ENCODE results near the gene DFFB.

The DFFB gene

DNA sequence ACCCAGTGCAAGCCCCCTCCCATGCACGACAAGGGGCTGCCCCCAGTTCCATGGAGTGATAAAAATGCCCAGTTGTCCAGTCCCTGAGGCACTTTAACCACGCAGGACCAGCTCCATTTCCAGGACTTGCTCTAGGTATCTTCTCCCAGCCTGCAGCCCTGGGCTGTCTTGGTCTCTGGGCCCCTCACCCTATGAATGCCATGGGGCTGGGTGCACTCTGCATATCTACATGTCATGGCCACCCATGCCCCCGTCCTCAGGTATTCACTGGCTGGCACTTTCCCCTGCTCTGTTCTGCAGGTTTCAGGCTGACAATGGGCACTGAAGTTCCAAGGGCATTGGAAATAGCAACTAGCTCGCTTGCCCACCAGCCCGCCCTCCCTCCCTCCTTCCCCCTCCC, 62.4 kb downstream of the DFFB start:
- H3K4me1 ChIP-seq (ENCODE audit: control insufficient read depth, insufficient read depth, low read length): no peaks in the 10 kb centered on the region
- H3K4me3 ChIP-seq (ENCODE audit: low read depth, low read length): no peak overlapping the region
- H3K9me3 ChIP-seq (ENCODE audit: control insufficient read depth, insufficient read depth, low read length): peaks cover 15% of the 10 kb centered on the region
- no peak overlapping the region for H3K27ac ChIP-seq (ENCODE audit: low read depth, low read length)
- H3K9ac ChIP-seq (ENCODE audit: low read depth, low read length): no peak overlapping the region
- H3K36me3 ChIP-seq (ENCODE audit: control insufficient read depth, insufficient read depth, low read length): no peaks in the 10 kb centered on the region
- no peaks in the 10 kb centered on the region for H3K27me3 ChIP-seq (ENCODE audit: control insufficient read depth, insufficient read depth, low read length)

DNA sequence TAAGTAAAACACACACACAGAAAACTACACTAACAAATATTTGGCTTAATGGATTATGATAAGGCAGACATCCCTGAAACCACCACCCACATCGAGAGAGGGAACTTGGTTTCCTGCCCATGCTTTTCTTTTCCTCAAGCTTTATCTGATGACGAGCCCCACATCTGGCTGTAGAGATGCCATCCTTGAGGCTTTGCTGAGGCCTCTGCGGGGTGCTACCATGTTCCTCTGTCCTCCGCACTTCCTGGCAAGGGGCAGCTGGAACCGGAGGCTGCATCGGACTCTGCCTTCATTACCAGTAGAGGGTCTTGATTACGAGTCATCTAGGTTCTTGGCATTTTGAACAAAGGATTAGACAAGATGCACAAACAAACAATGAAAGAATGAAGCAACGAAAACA, 64.5 kb downstream of the DFFB start:
- peaks cover 13% of the 10 kb centered on the region for H3K9me3 ChIP-seq (ENCODE audit: control insufficient read depth, insufficient read depth, low read length)
- H3K27ac ChIP-seq (ENCODE audit: low read depth, low read length): no peak overlapping the region
- H3K27me3 ChIP-seq (ENCODE audit: control insufficient read depth, insufficient read depth, low read length): no peaks in the 10 kb centered on the region
- no peaks in the 10 kb centered on the region for H3K36me3 ChIP-seq (ENCODE audit: control insufficient read depth, insufficient read depth, low read length)
- no peaks in the 10 kb centered on the region for H3K4me1 ChIP-seq (ENCODE audit: control insufficient read depth, insufficient read depth, low read length)
- H3K4me3 ChIP-seq (ENCODE audit: low read depth, low read length): no peak overlapping the region
- no peak overlapping the region for H3K9ac ChIP-seq (ENCODE audit: low read depth, low read length)

DNA sequence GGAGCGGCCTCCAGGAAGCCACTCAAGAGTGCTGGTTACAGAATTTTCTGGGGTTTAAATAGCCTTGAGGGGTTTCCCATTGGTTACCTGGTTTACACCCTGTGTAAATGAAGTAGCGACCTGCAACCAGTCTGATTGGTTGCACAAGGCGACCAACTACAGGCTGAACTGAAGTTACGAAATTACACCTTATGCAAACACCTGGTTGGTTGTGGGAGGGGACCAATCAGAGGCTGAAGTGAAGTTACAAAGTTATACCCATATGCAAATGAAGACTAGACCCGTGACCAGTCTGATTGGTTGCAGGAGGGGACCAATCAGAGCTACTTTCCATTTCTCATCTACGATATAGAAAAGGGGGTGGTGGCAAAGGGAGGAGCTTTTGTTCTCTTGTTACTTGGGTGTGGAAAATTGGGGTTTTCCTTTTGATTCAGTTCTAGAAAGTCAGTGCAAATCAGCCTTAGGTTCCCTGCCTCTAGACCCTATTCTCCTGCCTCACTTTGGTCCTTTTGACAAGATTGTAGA, 65.0 kb downstream of the DFFB start:
- no peak overlapping the region for H3K27ac ChIP-seq (ENCODE audit: low read depth, low read length)
- H3K4me3 ChIP-seq (ENCODE audit: low read depth, low read length): no peak overlapping the region

DNA sequence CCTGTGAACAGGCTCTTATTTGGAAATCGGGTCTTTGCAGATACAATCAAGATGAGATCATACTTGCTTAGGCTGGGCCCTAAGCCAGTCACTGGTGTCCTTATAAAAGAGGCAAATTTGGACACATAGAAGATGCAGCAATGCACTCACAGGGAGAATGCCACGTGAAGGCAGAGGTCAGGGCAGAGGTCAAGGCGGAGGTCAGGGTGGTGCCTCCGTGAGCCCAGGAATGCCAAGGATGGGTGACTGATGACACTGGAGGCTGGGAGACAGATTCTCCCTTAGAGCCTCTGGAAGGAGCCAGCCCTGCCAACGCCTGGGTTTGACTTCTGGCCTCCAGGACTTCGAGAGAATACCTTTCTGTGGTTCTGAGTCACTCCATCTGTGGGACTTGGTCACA, 65.6 kb downstream of the DFFB start:
- H3K27me3 ChIP-seq (ENCODE audit: control insufficient read depth, insufficient read depth, low read length): no peaks in the 10 kb centered on the region
- no peak overlapping the region for H3K4me3 ChIP-seq (ENCODE audit: low read depth, low read length)
- no peaks in the 10 kb centered on the region for H3K36me3 ChIP-seq (ENCODE audit: control insufficient read depth, insufficient read depth, low read length)
- no peak overlapping the region for H3K9ac ChIP-seq (ENCODE audit: low read depth, low read length)
- H3K9me3 ChIP-seq (ENCODE audit: control insufficient read depth, insufficient read depth, low read length): peaks cover 13% of the 10 kb centered on the region
- no peak overlapping the region for H3K27ac ChIP-seq (ENCODE audit: low read depth, low read length)
- no peaks in the 10 kb centered on the region for H3K4me1 ChIP-seq (ENCODE audit: control insufficient read depth, insufficient read depth, low read length)

More for the DNA sequence above, 65.0 kb downstream of the DFFB start:
- Histone ChIP-seq H3K4me1 (ENCODE audit: control insufficient read depth, insufficient read depth, low read length) (no peaks in the 10 kb centered on the region), H3K9ac (ENCODE audit: low read depth, low read length) (no peak overlapping the region), H3K9me3 (ENCODE audit: control insufficient read depth, insufficient read depth, low read length) (peaks cover 13% of the 10 kb centered on the region), H3K36me3 (ENCODE audit: control insufficient read depth, insufficient read depth, low read length) (no peaks in the 10 kb centered on the region), H3K27me3 (ENCODE audit: control insufficient read depth, insufficient read depth, low read length) (no peaks in the 10 kb centered on the region)

DNA sequence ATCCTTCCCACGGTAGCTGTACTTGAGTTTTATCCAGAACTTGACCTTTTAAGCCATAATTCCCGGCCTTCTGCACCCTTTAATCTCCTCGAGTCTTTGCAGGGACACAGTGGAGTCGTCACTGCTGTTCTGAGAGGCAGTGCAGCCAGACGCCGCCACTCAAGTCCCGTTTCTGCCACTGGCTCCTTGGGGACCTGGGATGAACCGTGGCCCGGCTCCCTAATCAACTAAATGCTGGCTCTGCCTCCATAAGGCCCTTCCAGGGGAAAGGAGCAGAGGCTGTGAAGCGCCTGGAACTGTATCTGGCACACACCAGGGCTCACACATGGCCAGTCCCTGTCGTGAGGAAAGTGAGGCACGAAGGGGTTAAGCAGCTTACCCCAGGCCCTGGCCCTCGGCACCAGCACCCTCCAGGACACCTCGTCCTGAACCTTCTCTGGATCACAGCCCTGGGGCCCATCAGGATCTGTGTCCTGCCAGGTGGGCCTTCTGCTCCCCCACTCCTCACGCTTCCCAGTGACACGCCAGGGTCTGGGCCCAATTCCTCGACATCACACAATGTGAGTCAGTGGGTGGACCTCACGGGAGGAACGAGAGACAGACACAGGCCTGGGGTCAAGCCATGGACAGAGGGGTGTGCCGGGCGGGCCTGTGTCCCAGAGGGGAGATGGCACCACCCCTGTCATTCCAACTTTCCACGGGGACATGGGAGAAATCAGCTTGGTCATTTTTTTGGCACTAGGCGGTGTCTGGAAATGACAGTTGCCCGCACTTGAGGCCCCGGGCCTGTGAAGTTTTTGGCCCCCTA, 66.3 kb downstream of the DFFB start:
- H3K27me3 ChIP-seq (ENCODE audit: control insufficient read depth, insufficient read depth, low read length): no peaks in the 10 kb centered on the region
- no peaks in the 10 kb centered on the region for H3K36me3 ChIP-seq (ENCODE audit: control insufficient read depth, insufficient read depth, low read length)
- H3K4me1 ChIP-seq (ENCODE audit: control insufficient read depth, insufficient read depth, low read length): no peaks in the 10 kb centered on the region
- H3K9ac ChIP-seq (ENCODE audit: low read depth, low read length): no peak overlapping the region
- H3K4me3 ChIP-seq (ENCODE audit: low read depth, low read length): no peak overlapping the region
- peaks cover 10% of the 10 kb centered on the region; the same call in 1 of the 2 replicates for H3K9me3 ChIP-seq (ENCODE audit: control insufficient read depth, insufficient read depth, low read length)
- no peak overlapping the region for H3K27ac ChIP-seq (ENCODE audit: low read depth, low read length)

DNA sequence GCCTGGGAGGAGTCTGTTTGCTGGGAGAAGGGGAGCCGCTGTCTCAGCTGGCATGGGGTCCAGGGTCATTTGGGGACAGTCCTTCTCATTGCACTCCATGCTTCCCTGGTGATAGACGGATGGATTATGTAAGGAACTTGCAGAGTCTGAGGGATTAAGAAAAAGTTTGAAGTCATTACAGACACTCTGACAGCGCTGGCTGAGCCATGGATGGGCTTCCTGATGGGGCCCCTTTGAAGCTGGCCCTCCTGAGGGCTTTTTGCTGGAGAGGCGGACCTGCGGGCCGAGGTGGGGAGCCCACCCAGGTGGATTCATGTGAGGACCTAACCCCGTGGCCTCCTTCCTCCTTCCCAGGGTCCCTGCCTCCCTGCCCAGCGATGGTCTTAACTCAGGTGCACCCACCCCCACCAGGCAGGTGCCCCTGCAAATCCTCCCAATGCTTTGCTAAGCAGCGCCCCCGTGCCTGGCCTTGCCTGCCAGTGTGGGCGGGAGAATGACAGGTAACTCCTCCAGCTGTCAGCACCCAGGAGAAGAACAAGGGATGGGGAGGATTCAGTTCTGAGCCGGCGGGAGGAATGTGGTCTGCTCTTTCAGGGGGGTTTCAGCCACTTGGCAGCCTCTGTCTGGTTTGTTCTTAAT, 67.0 kb downstream of the DFFB start:
- H3K36me3 ChIP-seq (ENCODE audit: control insufficient read depth, insufficient read depth, low read length): no peaks in the 10 kb centered on the region
- H3K4me1 ChIP-seq (ENCODE audit: control insufficient read depth, insufficient read depth, low read length): no peaks in the 10 kb centered on the region
- peaks cover 17% of the 10 kb centered on the region for H3K9me3 ChIP-seq (ENCODE audit: control insufficient read depth, insufficient read depth, low read length)
- H3K4me3 ChIP-seq (ENCODE audit: low read depth, low read length): no peak overlapping the region
- H3K27me3 ChIP-seq (ENCODE audit: control insufficient read depth, insufficient read depth, low read length): no peaks in the 10 kb centered on the region
- no peak overlapping the region for H3K27ac ChIP-seq (ENCODE audit: low read depth, low read length)
- H3K9ac ChIP-seq (ENCODE audit: low read depth, low read length): no peak overlapping the region

DNA sequence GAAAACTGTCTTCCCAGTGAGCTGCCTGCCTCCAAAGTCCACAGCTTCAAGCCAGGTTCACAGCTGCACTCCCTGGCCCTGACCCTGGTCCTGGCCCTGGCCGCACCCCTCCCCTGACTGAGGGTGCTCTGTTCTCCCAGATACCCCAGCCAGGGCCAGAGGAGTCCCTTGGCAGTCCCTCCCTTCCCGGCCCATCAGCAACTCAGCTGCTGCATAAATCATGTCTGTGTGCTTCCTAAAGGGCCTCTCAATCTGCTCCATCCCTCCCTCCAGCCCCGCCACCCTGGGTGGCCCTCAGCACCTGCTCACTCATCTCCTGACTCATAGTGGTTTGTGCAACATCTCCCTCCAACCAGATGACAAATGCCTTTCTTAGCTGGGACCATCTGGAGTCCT, 67.5 kb downstream of the DFFB start:
- Histone ChIP-seq H3K4me3 (ENCODE audit: low read depth, low read length) (no peak overlapping the region), H3K36me3 (ENCODE audit: control insufficient read depth, insufficient read depth, low read length) (no peaks in the 10 kb centered on the region), H3K4me1 (ENCODE audit: control insufficient read depth, insufficient read depth, low read length) (no peaks in the 10 kb centered on the region), H3K27ac (ENCODE audit: low read depth, low read length) (no peak overlapping the region), H3K9ac (ENCODE audit: low read depth, low read length) (no peak overlapping the region), H3K27me3 (ENCODE audit: control insufficient read depth, insufficient read depth, low read length) (no peaks in the 10 kb centered on the region), H3K9me3 (ENCODE audit: control insufficient read depth, insufficient read depth, low read length) (peaks cover 16% of the 10 kb centered on the region)

DNA sequence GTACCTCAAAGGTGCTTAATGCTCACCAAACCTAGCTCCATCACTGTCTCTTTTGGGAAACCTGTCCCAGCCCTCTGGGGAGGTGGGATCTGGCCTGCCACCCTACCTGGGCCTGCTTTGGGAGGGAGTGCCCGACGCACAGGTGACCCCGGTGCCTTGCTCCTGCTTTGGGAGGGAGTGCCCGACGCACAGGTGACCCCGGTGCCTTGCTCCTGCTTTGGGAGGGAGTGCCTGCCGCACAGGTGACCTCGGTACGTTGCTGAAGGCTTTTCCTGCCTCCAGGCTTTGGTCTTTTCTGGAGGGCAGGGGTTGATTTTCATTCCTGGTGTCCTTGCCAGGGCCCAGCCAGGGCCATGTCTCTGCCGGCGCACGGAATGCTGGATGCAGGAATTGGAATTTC, 68.0 kb downstream of the DFFB start:
- Histone ChIP-seq H3K9ac (ENCODE audit: low read depth, low read length) (no peak overlapping the region), H3K9me3 (ENCODE audit: control insufficient read depth, insufficient read depth, low read length) (peaks cover 19% of the 10 kb centered on the region), H3K27me3 (ENCODE audit: control insufficient read depth, insufficient read depth, low read length) (no peaks in the 10 kb centered on the region), H3K27ac (ENCODE audit: low read depth, low read length) (no peak overlapping the region), H3K36me3 (ENCODE audit: control insufficient read depth, insufficient read depth, low read length) (no peaks in the 10 kb centered on the region), H3K4me3 (ENCODE audit: low read depth, low read length) (no peak overlapping the region), H3K4me1 (ENCODE audit: control insufficient read depth, insufficient read depth, low read length) (no peaks in the 10 kb centered on the region)

DNA sequence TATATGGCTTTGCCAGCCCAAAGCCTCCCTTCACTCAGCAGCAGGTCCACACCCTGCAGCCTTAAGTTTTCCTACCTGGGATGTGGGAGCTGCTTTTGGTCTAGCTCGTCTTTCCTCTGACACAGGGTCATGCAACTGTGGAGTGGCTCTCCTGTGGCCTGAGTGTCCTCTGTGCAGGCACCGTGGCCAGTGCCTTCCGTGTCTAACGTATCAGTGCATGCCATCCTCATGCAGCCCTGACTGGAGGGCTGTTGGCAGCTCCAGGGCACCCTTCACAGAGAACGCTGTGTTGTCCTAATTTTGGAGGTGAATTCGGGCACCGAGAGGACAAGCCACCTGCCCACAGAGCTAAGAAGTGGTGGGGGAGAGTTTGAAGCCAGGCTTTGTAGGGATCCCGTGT, 68.5 kb downstream of the DFFB start:
- no peaks in the 10 kb centered on the region for H3K4me1 ChIP-seq (ENCODE audit: control insufficient read depth, insufficient read depth, low read length)
- no peak overlapping the region for H3K9ac ChIP-seq (ENCODE audit: low read depth, low read length)

DNA sequence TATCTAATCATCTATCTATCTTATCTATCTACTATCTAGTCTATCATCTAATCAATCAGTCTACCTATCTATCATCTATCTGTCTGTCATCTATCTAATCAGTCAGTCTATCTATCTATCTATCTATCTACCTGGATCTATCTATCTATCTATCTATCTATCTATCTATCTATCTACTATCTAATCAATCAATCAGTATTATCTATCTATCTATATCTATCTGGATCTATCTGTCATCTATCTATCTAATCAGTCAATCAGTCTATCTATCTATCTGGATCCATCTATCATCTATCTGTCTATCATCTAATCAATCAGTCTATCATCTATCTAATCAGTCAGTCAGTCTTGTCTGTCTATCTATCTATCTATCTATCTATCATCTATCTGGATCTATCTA, 69.7 kb downstream of the DFFB start:
- H3K4me3 ChIP-seq (ENCODE audit: low read depth, low read length): no peak overlapping the region

More for the DNA sequence above, 68.5 kb downstream of the DFFB start:
- Histone ChIP-seq H3K9me3 (ENCODE audit: control insufficient read depth, insufficient read depth, low read length) (peaks cover 23% of the 10 kb centered on the region), H3K36me3 (ENCODE audit: control insufficient read depth, insufficient read depth, low read length) (no peaks in the 10 kb centered on the region), H3K4me3 (ENCODE audit: low read depth, low read length) (no peak overlapping the region), H3K27ac (ENCODE audit: low read depth, low read length) (no peak overlapping the region), H3K27me3 (ENCODE audit: control insufficient read depth, insufficient read depth, low read length) (no peaks in the 10 kb centered on the region)

DNA sequence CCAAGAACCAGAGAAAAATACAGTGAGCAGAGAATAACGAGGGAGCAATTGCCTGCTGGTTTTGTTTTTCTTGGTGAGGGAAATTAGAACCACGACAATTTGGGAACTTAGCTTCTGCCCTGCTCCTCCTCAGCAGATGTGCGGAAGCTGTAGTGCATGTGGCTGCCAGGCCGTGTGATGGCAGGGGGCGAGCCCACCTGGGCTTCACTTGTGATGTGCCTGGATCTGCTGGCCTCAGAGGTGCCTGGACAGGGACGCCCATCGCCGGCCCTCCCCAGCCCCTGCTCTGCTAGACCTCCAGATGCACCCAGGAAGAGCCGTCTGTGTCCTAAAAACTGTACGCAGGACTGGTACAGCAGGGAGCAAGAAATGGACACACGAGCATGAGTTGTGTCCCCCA, 71.3 kb downstream of the DFFB start:
- Histone ChIP-seq H3K36me3 (ENCODE audit: control insufficient read depth, insufficient read depth, low read length) (no peaks in the 10 kb centered on the region), H3K27ac (ENCODE audit: low read depth, low read length) (no peak overlapping the region), H3K9ac (ENCODE audit: low read depth, low read length) (no peak overlapping the region), H3K4me3 (ENCODE audit: low read depth, low read length) (no peak overlapping the region), H3K27me3 (ENCODE audit: control insufficient read depth, insufficient read depth, low read length) (no peaks in the 10 kb centered on the region), H3K4me1 (ENCODE audit: control insufficient read depth, insufficient read depth, low read length) (no peaks in the 10 kb centered on the region), H3K9me3 (ENCODE audit: control insufficient read depth, insufficient read depth, low read length) (peaks cover 29% of the 10 kb centered on the region)

More for the DNA sequence above, 69.7 kb downstream of the DFFB start:
- no peak overlapping the region for H3K9ac ChIP-seq (ENCODE audit: low read depth, low read length)
- H3K4me1 ChIP-seq (ENCODE audit: control insufficient read depth, insufficient read depth, low read length): no peaks in the 10 kb centered on the region
- H3K27ac ChIP-seq (ENCODE audit: low read depth, low read length): no peak overlapping the region
- no peaks in the 10 kb centered on the region for H3K27me3 ChIP-seq (ENCODE audit: control insufficient read depth, insufficient read depth, low read length)
- H3K36me3 ChIP-seq (ENCODE audit: control insufficient read depth, insufficient read depth, low read length): no peaks in the 10 kb centered on the region
- H3K9me3 ChIP-seq (ENCODE audit: control insufficient read depth, insufficient read depth, low read length): peaks cover 27% of the 10 kb centered on the region
